WI38 (cell line): ENCODE measurements around the gene OLAH.

ENCODE experiments used
- H3K4me3 ChIP-seq: 2 replicates; pipeline ENCODE4 v1.5.1; 2011; ENCODE audit warnings: low read depth, mild to moderate bottlenecking, control low read depth, low read length
- TF ChIP-seq, protein P1 (sequence below): IDR thresholded peaks from 2 replicates; pipeline ENCODE4 v1.5.1; 2012; ENCODE audit warnings: low read depth, mild to moderate bottlenecking, control low read depth, low read length

OLAH gene

DNA sequence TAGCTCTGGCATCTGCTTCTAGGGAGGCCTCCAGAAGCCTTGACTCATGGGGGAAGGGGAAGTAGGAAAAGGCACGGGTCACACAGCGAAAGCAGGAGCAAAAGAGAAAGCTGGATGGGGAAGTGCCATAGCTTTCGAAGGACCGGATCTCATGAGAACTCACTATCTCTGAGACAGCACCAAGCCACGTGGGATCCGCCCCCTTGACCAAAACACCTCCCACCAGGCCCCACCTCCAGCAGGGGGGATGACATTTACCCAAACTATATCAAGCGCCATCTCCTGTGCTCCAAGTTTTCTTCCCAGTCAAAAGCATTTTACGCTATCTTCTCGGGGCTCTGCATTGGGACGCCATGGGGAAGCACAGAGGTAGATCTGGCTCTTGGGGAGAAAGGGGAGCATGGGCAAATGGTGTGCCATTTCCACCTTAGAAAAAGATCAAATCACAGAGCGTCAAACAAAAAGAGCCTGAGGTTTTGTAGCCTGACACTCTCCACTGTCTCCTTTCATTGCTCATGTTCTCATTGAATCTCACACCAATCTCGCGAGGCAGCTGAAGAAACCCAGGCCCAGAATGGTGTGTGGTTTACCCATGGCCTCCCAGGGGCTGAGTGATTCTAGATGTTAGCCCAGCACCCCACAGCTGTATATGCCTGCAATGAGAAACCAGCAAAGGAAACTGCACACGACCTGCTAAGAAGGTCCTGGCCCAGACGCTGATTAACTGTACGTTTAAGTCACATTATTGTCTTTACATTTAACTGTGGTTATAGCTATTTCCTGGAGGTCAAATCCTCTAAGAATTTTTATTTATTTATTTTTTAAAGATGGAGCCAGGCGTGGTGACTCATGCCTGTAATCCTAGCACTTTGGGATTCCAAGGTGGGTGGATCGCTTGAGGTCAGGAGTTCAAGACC lies 8.1 kb upstream of the OLAH start:
- H3K4me3 ChIP-seq = no peak overlapping the region
- TF ChIP-seq, protein P1, sequence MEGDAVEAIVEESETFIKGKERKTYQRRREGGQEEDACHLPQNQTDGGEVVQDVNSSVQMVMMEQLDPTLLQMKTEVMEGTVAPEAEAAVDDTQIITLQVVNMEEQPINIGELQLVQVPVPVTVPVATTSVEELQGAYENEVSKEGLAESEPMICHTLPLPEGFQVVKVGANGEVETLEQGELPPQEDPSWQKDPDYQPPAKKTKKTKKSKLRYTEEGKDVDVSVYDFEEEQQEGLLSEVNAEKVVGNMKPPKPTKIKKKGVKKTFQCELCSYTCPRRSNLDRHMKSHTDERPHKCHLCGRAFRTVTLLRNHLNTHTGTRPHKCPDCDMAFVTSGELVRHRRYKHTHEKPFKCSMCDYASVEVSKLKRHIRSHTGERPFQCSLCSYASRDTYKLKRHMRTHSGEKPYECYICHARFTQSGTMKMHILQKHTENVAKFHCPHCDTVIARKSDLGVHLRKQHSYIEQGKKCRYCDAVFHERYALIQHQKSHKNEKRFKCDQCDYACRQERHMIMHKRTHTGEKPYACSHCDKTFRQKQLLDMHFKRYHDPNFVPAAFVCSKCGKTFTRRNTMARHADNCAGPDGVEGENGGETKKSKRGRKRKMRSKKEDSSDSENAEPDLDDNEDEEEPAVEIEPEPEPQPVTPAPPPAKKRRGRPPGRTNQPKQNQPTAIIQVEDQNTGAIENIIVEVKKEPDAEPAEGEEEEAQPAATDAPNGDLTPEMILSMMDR = no peak

DNA sequence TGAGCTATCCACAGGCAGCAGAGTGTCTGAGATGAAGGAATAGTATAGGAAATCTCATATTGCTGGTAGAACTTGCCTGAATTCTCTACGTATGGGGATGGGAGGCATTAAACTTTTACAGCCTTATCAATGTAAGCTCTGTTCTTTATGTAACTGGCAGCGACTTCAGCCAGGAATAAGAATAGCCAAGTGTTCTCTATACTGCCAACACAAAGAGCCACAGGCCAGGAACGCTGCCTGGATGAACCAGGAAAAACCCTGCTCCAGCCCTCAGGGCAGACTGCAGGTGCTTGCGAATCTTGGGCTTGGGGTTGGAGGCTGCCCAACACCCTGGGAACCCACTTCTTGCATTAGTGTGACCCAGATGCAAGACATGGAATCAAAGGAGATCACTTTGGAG lies 6.1 kb upstream of the OLAH start:
- TF ChIP-seq, protein P1 = no peak
- H3K4me3 ChIP-seq = no peak overlapping the region

DNA sequence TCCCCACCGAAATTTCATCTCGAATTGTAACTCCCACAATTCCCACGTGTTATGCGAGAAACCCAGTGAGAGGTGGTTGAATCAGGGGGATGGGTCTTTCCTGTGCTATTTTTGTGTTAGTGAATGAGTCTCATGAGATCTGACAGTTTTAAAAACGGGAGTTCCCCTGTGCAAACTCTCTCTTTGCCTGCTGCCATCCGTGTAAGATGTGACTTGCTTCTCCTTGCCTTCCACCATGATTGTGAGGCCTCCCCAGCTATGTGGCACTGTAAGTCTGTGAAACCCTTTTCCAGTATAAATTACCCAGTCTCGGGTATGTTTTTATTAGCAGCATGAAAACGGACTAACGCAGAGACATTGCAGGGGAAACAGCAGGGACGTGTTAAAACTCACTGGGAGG lies 5.3 kb upstream of the OLAH start:
- TF ChIP-seq, protein P1 = no peak
- H3K4me3 ChIP-seq = no peak overlapping the region

DNA sequence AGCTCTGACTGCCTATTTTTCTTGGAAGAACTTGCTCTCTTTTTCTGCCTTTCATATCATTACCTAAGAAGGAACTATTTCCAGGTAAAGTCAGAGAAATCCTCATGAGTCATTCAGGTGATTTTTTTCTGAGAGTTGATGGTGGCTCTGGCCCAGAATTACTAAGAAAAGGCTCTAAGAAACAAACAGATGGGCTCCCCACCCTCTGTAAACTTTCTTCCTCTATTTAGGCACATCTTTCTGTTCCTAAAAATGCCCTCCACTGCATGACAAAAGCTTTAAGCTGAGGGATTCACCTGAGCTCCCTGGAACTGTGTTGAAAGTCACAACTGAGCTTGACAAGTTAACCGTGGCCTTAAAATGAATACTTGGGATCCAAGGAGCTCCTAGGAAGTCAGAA lies 1.6 kb downstream of the OLAH start:
- no peak overlapping the region for H3K4me3 ChIP-seq
- TF ChIP-seq, protein P1 = no peak

DNA sequence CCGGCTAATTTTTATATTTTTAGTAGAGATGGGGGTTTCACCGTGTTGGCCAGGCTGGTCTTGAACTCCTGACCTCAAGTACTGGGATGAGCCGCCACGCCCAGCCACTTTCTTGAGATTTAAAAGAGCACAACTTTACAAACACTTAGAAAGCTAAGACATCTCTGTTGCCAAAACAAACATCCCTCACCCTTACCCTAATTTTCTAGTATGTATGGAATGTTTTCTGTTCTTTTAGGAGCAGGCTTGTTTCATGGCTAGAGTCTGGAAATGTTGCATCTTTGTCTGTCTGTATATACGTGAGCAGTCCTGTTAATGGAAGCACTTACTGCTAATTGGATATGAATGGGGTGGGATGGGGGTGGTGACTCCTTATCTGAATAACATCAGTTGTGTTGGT lies 2.9 kb downstream of the OLAH start:
- H3K4me3 ChIP-seq = no peak overlapping the region
- TF ChIP-seq, protein P1 = no peak

DNA sequence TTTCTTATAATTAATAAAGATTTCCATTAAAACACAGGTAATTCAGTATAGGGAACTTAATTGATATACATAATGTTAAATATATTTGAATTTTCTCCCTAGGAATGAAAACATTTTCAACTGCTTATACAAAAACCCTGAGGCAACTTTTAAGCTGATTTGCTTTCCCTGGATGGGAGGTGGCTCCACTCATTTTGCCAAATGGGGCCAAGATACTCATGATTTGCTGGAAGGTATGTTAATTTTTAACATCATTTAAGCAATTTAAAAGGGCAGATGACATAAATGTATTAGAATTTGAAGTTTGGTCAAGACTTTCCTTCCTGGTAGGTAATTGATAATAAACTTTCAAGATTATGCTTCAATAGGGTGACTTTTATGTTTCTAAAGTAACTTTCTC lies 5.8 kb downstream of the OLAH start:
- H3K4me3 ChIP-seq = no peak overlapping the region
- TF ChIP-seq, protein P1 = no peak

DNA sequence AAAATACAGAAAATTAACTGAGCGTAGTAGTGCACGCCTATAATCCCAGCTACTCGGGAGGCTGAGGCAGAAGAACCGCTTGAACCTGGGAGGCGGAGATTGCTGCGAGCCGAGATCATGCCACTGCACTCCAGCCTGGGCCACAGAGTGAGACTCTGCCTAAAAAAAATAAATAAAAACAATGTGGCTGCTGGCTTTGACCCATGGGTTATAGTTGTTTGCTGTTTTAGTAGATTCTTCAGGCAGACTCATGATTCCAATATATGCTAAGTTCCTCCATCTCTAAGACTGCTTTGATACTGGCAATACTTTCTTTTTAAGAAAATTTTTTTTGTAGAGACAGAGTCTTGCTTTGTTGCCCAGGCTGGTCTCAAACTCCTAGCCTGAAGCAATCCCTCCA lies 8.4 kb downstream of the OLAH start:
- no peak overlapping the region for H3K4me3 ChIP-seq
- TF ChIP-seq, protein P1 = no peak
